ENCODE measurements around the gene SHISA5.

The SHISA5 gene

GRCh38 chr3:48472923-48473616, 30.9 kb downstream of the SHISA5 start:
- peak; percentile 96 for DNase-seq
- H2AFZ ChIP-seq (ENCODE audit: low read depth, low read length) = peak overlapping the region; percentile 78

GRCh38 chr3:48472673-48472922, 31.4 kb downstream of the SHISA5 start:
- Histone ChIP-seq H3K4me3 (ENCODE audit: low read depth in 1 of 2, low read length in 2 of 2) (peak overlapping the region; percentile 53 to 86), H4K20me1 (ENCODE audit: insufficient read depth, low read length) (peaks cover 21% of the 10 kb centered on the region), H2AFZ (ENCODE audit: low read depth, low read length) (peak overlapping the region; percentile 78), H3K9me3 (ENCODE audit: insufficient read depth, low read length, severe bottlenecking) (no peaks in the 10 kb centered on the region), H3K79me2 (ENCODE audit: insufficient read depth, low read length) (peaks cover 49% of the 10 kb centered on the region), H3K27me3 (ENCODE audit: insufficient read depth, low read length, poor library complexity) (no peaks in the 10 kb centered on the region), H3K4me1 (ENCODE audit: insufficient read depth, low read length) (peaks cover 53% of the 10 kb centered on the region), H3K9ac (ENCODE audit: low read depth, low read length) (peak overlapping the region; percentile 85), H3K27ac (ENCODE audit: low read length) (peak overlapping the region; percentile 93), H3K36me3 (ENCODE audit: insufficient read depth, low read length) (peaks cover 29% of the 10 kb centered on the region), H3K4me2 (ENCODE audit: insufficient read depth, low read length) (peak overlapping the region; percentile 83)
- DNase-seq = no peak
- peak; percentile 64 for ATAC-seq (ENCODE audit: insufficient read depth, low read depth)
- TF ChIP-seq EZH2 (IDR thresholded peaks at IDR 0.05; ENCODE audit: borderline replicate concordance, low read depth, low read length, severe bottlenecking) (no peak), CTCF (IDR thresholded peaks at IDR 0.05; ENCODE audit: borderline replicate concordance, extremely low read depth, low read length, poor library complexity, severe bottlenecking) (no peak)

More at GRCh38 chr3:48472923-48473616, 30.9 kb downstream of the SHISA5 start:
- H3K4me3 ChIP-seq (ENCODE audit: low read depth in 1 of 2, low read length in 2 of 2) = peak overlapping the region; percentile 53 to 86
- peak overlapping the region; percentile 85 for H3K9ac ChIP-seq (ENCODE audit: low read depth, low read length)
- peak overlapping the region; percentile 83 for H3K4me2 ChIP-seq (ENCODE audit: insufficient read depth, low read length)
- H3K27ac ChIP-seq (ENCODE audit: low read length) = peak overlapping the region; percentile 93
- peaks cover 53% of the 10 kb centered on the region for H3K4me1 ChIP-seq (ENCODE audit: insufficient read depth, low read length)
- H3K27me3 ChIP-seq (ENCODE audit: insufficient read depth, low read length, poor library complexity) = no peaks in the 10 kb centered on the region
- TF ChIP-seq EZH2 (IDR thresholded peaks at IDR 0.05; ENCODE audit: borderline replicate concordance, low read depth, low read length, severe bottlenecking) (no peak), CTCF (IDR thresholded peaks at IDR 0.05; ENCODE audit: borderline replicate concordance, extremely low read depth, low read length, poor library complexity, severe bottlenecking) (peak; percentile 57)
- H4K20me1 ChIP-seq (ENCODE audit: insufficient read depth, low read length) = peaks cover 22% of the 10 kb centered on the region
- H3K79me2 ChIP-seq (ENCODE audit: insufficient read depth, low read length) = peaks cover 44% of the 10 kb centered on the region
- no peaks in the 10 kb centered on the region for H3K9me3 ChIP-seq (ENCODE audit: insufficient read depth, low read length, severe bottlenecking)
- peaks cover 25% of the 10 kb centered on the region for H3K36me3 ChIP-seq (ENCODE audit: insufficient read depth, low read length)
- peak; percentile 88 for ATAC-seq (ENCODE audit: insufficient read depth, low read depth)

- H2AFZ ChIP-seq (ENCODE audit: low read depth, low read length) = no peak overlapping the region
- H3K36me3 ChIP-seq (ENCODE audit: insufficient read depth, low read length) = peaks cover 45% of the 10 kb centered on the region
- H3K4me3 ChIP-seq (ENCODE audit: low read depth in 1 of 2, low read length in 2 of 2) = no peak overlapping the region
- peak overlapping the region; percentile 20 for H3K9ac ChIP-seq (ENCODE audit: low read depth, low read length)
- peaks cover 75% of the 10 kb centered on the region for H3K4me1 ChIP-seq (ENCODE audit: insufficient read depth, low read length)
- H3K4me2 ChIP-seq (ENCODE audit: insufficient read depth, low read length) = peak overlapping the region; percentile 33
- DNase-seq (no peak), ATAC-seq (ENCODE audit: insufficient read depth, low read depth) (no peak)
- peaks cover 69% of the 10 kb centered on the region for H3K79me2 ChIP-seq (ENCODE audit: insufficient read depth, low read length)
- TF ChIP-seq EZH2 (IDR thresholded peaks at IDR 0.05; ENCODE audit: borderline replicate concordance, low read depth, low read length, severe bottlenecking) (no peak), CTCF (IDR thresholded peaks at IDR 0.05; ENCODE audit: borderline replicate concordance, extremely low read depth, low read length, poor library complexity, severe bottlenecking) (no peak)
- H4K20me1 ChIP-seq (ENCODE audit: insufficient read depth, low read length) = peaks cover 24% of the 10 kb centered on the region; the same call in 1 of the 2 replicates
- H3K9me3 ChIP-seq (ENCODE audit: insufficient read depth, low read length, severe bottlenecking) = no peaks in the 10 kb centered on the region
- no peaks in the 10 kb centered on the region for H3K27me3 ChIP-seq (ENCODE audit: insufficient read depth, low read length, poor library complexity)
- H3K27ac ChIP-seq (ENCODE audit: low read length) = peak overlapping the region; percentile 43; the same call in 1 of the 2 replicates
Observed at GRCh38 chr3:48470286-48470685, 33.7 kb downstream of the SHISA5 start.
